ENCODE data around the gene PTOV1. TPM values are rescaled to one million over a fixed set of nuclear protein-coding genes. Genes with fewer than 3 reads are reported as not detected.

Gene PTOV1
- total and polyA plus RNA-seq, 10 of the 15 experiments (the other 5 are each of a cell fraction or from before 2014, with no cell fraction given), result 3.2 to 83.5 (median 22.3) TPM

DNA sequence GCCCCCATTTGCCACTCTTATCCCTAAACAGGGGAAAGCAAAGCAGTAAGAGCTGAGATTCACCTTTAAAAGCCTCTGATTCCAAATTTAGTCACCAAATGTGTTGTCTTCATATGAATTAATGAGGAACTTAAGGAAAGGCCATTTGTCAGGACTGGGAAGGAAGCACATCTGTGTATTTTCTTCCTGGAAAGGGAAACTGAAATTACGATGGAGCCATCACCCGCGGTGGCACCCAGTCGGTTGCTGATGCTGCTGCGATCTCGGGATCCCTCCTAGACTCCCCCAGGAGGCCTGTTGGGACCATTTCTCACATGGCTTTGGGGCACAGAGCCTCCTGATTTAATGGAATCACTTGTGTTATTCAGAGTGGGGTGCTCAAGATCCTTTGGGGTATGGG, 53.2 kb downstream of the PTOV1 start:
- Histone ChIP-seq H3K9ac (ENCODE audit: control insufficient read depth, insufficient read depth, low read length) (peak overlapping the region; percentile 18), H3K27ac (ENCODE audit: control insufficient read depth, insufficient read depth) (peak overlapping the region; percentile 57), H2AFZ (ENCODE audit: control insufficient read depth, low read depth, low read length) (peak overlapping the region; percentile 57; the same call in 1 of the 2 replicates), H3K4me2 (ENCODE audit: control insufficient read depth, insufficient read depth) (peak overlapping the region; percentile 62), H3K4me3 (no peak overlapping the region), H3K36me3 (ENCODE audit: control insufficient read depth in 2 of 2, insufficient read depth in 2 of 2, low read length in 1 of 2) (peaks cover 6 to 14% of the 10 kb centered on the region in 2 experiments; a peak in 3 of 4 replicates), H3K4me1 (ENCODE audit: control insufficient read depth, insufficient read depth, low read length) (peaks cover 62% of the 10 kb centered on the region), H3K9me3 (replicated peaks; ENCODE audit: control insufficient read depth, insufficient read depth, low read length) (no peaks in the 10 kb centered on the region; the same call in 2 of the 3 replicates), H3K79me2 (ENCODE audit: control insufficient read depth, insufficient read depth, low read length) (peaks cover 21% of the 10 kb centered on the region), H4K20me1 (ENCODE audit: control insufficient read depth, insufficient read depth) (peaks cover 3% of the 10 kb centered on the region; the same call in 1 of the 2 replicates), H3K27me3 (replicated peaks in 1 of 2; ENCODE audit: control insufficient read depth in 2 of 2, insufficient read depth in 2 of 2, low read length in 1 of 2) (no peaks in the 10 kb centered on the region)
- BruUV-seq (replicated peaks), result no TSS peak
- ATAC-seq, result no peak
- CTCF ChIA-PET, result no interaction called here
- POLR2A ChIA-PET, result interaction anchor here (0.9 to 1.1 kb wide), 2 partner anchors 9 to 12 kb away, joined by 3 read pairs; no protein-coding TSS in a partner anchor
- intact Hi-C loops (cut with micrococcal nuclease; ENCODE audit: unreplicated experiment) (no loop called here), in situ Hi-C loops (cut with MboI) (no loop called here)
- no peak for DNase-seq (ENCODE audit: low read depth, low spot score)
- SMC1A ChIA-PET (ENCODE audit: uncharacterized antibody, unreplicated experiment), result interaction anchor here (1.5 kb wide), 1 partner anchor 9 kb away, joined by 6 read pairs; no protein-coding TSS in a partner anchor
- FAIRE-seq, result no peak
- 33% methylated on average over 6 of the region's 6 CpGs for WGBS (ENCODE audit: insufficient coverage, insufficient replicate concordance, low lambda C conversion rate, missing lambda C conversion rate)
- RAD21 ChIA-PET (ENCODE audit: unreplicated experiment), result no interaction called here
- TF ChIP-seq, protein P1, sequence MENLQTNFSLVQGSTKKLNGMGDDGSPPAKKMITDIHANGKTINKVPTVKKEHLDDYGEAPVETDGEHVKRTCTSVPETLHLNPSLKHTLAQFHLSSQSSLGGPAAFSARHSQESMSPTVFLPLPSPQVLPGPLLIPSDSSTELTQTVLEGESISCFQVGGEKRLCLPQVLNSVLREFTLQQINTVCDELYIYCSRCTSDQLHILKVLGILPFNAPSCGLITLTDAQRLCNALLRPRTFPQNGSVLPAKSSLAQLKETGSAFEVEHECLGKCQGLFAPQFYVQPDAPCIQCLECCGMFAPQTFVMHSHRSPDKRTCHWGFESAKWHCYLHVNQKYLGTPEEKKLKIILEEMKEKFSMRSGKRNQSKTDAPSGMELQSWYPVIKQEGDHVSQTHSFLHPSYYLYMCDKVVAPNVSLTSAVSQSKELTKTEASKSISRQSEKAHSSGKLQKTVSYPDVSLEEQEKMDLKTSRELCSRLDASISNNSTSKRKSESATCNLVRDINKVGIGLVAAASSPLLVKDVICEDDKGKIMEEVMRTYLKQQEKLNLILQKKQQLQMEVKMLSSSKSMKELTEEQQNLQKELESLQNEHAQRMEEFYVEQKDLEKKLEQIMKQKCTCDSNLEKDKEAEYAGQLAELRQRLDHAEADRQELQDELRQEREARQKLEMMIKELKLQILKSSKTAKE (IDR thresholded peaks at IDR 0.05; ENCODE audit: low read depth, poor library complexity, severe bottlenecking), result no peak
- TF ChIP-seq FOXM1 (IDR thresholded peaks at IDR 0.05; ENCODE audit: low read depth, low read length), result no peak
- no peak for TF ChIP-seq BCLAF1 (IDR thresholded peaks at IDR 0.05)
- TF ChIP-seq POU2F2 (IDR thresholded peaks at IDR 0.05; ENCODE audit: borderline replicate concordance, low read depth, low read length), result no peak
- no peak for TF ChIP-seq GABPA (IDR thresholded peaks at IDR 0.05; ENCODE audit: low read depth)
- TF ChIP-seq RAD21 (IDR thresholded peaks at IDR 0.05; ENCODE audit: insufficient read depth, low read depth, low read length), result no peak
- TF ChIP-seq ATF7 (IDR thresholded peaks at IDR 0.05; ENCODE audit: low read depth), result no peak
- TF ChIP-seq STAT1 (conservative IDR thresholded peaks at IDR 0.05), result no peak
- no peak for TF ChIP-seq HDAC2 (IDR thresholded peaks at IDR 0.05)
- TF ChIP-seq, protein P2, sequence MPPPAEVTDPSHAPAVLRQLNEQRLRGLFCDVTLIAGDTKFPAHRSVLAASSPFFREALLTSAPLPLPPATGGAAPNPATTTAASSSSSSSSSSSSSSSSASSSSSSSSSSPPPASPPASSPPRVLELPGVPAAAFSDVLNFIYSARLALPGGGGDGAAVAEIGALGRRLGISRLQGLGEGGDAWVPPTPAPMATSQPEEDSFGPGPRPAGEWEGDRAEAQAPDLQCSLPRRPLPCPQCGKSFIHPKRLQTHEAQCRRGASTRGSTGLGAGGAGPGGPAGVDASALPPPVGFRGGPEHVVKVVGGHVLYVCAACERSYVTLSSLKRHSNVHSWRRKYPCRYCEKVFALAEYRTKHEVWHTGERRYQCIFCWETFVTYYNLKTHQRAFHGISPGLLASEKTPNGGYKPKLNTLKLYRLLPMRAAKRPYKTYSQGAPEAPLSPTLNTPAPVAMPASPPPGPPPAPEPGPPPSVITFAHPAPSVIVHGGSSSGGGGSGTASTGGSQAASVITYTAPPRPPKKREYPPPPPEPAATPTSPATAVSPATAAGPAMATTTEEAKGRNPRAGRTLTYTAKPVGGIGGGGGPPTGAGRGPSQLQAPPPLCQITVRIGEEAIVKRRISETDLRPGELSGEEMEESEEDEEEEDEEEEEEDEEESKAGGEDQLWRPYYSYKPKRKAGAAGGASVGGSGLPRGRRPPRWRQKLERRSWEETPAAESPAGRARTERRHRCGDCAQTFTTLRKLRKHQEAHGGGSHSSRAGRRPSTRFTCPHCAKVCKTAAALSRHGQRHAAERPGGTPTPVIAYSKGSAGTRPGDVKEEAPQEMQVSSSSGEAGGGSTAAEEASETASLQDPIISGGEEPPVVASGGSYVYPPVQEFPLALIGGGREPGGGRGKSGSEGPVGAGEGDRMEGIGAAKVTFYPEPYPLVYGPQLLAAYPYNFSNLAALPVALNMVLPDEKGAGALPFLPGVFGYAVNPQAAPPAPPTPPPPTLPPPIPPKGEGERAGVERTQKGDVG (CRISPR knock-in tag; IDR thresholded peaks at IDR 0.05), result no peak
- TF ChIP-seq, protein P3, sequence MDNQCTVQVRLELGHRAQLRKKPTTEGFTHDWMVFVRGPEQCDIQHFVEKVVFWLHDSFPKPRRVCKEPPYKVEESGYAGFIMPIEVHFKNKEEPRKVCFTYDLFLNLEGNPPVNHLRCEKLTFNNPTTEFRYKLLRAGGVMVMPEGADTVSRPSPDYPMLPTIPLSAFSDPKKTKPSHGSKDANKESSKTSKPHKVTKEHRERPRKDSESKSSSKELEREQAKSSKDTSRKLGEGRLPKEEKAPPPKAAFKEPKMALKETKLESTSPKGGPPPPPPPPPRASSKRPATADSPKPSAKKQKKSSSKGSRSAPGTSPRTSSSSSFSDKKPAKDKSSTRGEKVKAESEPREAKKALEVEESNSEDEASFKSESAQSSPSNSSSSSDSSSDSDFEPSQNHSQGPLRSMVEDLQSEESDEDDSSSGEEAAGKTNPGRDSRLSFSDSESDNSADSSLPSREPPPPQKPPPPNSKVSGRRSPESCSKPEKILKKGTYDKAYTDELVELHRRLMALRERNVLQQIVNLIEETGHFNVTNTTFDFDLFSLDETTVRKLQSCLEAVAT (IDR thresholded peaks at IDR 0.05), result no peak
- no peak for TF ChIP-seq TAF1 (IDR thresholded peaks at IDR 0.05; ENCODE audit: borderline replicate concordance, low read depth, low read length)
- TF ChIP-seq MTA3 (IDR thresholded peaks at IDR 0.05; ENCODE audit: borderline replicate concordance, low read length), result no peak
- TF ChIP-seq GATAD2B (conservative IDR thresholded peaks at IDR 0.05; ENCODE audit: low read depth), result no peak
- no peak for TF ChIP-seq CBX5 (IDR thresholded peaks at IDR 0.05; ENCODE audit: low read depth)
- no peak for TF ChIP-seq PML (IDR thresholded peaks at IDR 0.05; ENCODE audit: low read length)

Data from GM12878 (cell line).